C4-2B (cell line): Measurements from ENCODE around the gene OR51I2.

Experiments
- H3K27ac ChIP-seq: fragments of 450-650 bp; 2 replicates; pipeline ENCODE4 v1.5.1; 2017
- CTCF ChIP-seq: fragments of 450-650 bp; conservative IDR thresholded peaks from 2 replicates; pipeline ENCODE4 v1.5.1; 2017; ENCODE audit warnings: mild to moderate bottlenecking
- ZFX ChIP-seq: fragments of 450-650 bp; IDR thresholded peaks from 2 replicates; pipeline ENCODE4 v1.6.1; 2017

OR51I2 gene

GRCh38 chr11:5449432-5449831, 309 bp downstream of the OR51I2 start:
- TF ChIP-seq ZFX (no peak), CTCF (no peak)
- H3K27ac ChIP-seq, result no peak overlapping the region

- H3K27ac ChIP-seq, result no peak overlapping the region
- TF ChIP-seq ZFX, result no peak
- TF ChIP-seq CTCF, result no peak
These were observed 12.0 kb downstream of the OR51I2 start for GRCh38 chr11:5460983-5461621.

GRCh38 chr11:5467527-5467926, 18.4 kb downstream of the OR51I2 start:
- no peak overlapping the region for H3K27ac ChIP-seq
- TF ChIP-seq ZFX (no peak), CTCF (no peak)

GRCh38 chr11:5473921-5474320, 24.8 kb downstream of the OR51I2 start:
- no peak overlapping the region for H3K27ac ChIP-seq
- TF ChIP-seq ZFX (no peak), CTCF (no peak)

GRCh38 chr11:5476186-5476819, 27.2 kb downstream of the OR51I2 start:
- H3K27ac ChIP-seq, result no peak overlapping the region
- TF ChIP-seq CTCF (peak; percentile 88), ZFX (no peak)

GRCh38 chr11:5486003-5486402, 36.9 kb downstream of the OR51I2 start:
- H3K27ac ChIP-seq, result no peak overlapping the region
- TF ChIP-seq CTCF (no peak), ZFX (no peak)

GRCh38 chr11:5486421-5486820, 37.3 kb downstream of the OR51I2 start:
- no peak overlapping the region for H3K27ac ChIP-seq
- TF ChIP-seq CTCF (no peak), ZFX (no peak)
